Mesothelial cell of epicardium (in vitro differentiated cells): ENCODE results near the gene OR11A1. TPM values are rescaled to one million over a fixed set of nuclear protein-coding genes. Genes with fewer than 3 reads are reported as not detected.

ENCODE experiments used
- DNase-seq, 2 experiments: peaks; one replicate each; pipeline ENCODE4 v3.0.0; 2021; ENCODE audit warnings: low spot score in 2 of 2; ENCODE audit not compliant: unreplicated experiment in 2 of 2
- H3K27ac Mint-ChIP-seq: 2 replicates; pipeline ENCODE4 v1.8.0; 2021; ENCODE audit warnings: mixed read lengths
- H3K27me3 Mint-ChIP-seq: 2 replicates; pipeline ENCODE4 v1.8.0; 2021; ENCODE audit warnings: low read depth, mixed read lengths
- H3K36me3 Mint-ChIP-seq: 2 replicates; pipeline ENCODE4 v1.8.0; 2021; ENCODE audit warnings: mixed read lengths
- H3K4me1 Mint-ChIP-seq: 2 replicates; pipeline ENCODE4 v1.8.0; 2021; ENCODE audit warnings: mixed read lengths
- H3K4me3 Mint-ChIP-seq: 2 replicates; pipeline ENCODE4 v1.8.0; 2021; ENCODE audit warnings: mild to moderate bottlenecking, moderate library complexity, mixed read lengths
- H3K9me3 Mint-ChIP-seq: 2 replicates; pipeline ENCODE4 v1.8.0; 2021; ENCODE audit warnings: mixed read lengths
- CTCF ChIP-seq: fragments of 200-600 bp; sonication (generic); IDR thresholded peaks from one replicate; pipeline ENCODE4 v1.5.0; 2021; ENCODE audit warnings: antibody characterized with exemption; ENCODE audit not compliant: unreplicated experiment
- total RNA-seq: library from RNA; stranded (reverse); gene quantifications from 3 replicates; pipeline ENCODE4 v1.2.1, GENCODE V29; 2021

The OR11A1 gene
- total RNA-seq, 1 donor from 2014 or later, result not detected

GRCh38 chr6:29502181-29502580 lies 45.3 kb upstream of the OR11A1 start:
- no peaks in the 10 kb centered on the region for H3K4me1 Mint-ChIP-seq
- no peaks in the 10 kb centered on the region for H3K9me3 Mint-ChIP-seq
- no peaks in the 10 kb centered on the region for H3K36me3 Mint-ChIP-seq
- H3K27me3 Mint-ChIP-seq, result peaks cover 44% of the 10 kb centered on the region
- no peak for TF ChIP-seq CTCF
- DNase-seq, result no peak
- no peak overlapping the region for H3K4me3 Mint-ChIP-seq
- no peak overlapping the region for H3K27ac Mint-ChIP-seq

GRCh38 chr6:29501106-29501505 lies 44.2 kb upstream of the OR11A1 start:
- TF ChIP-seq CTCF, result no peak
- Mint-ChIP-seq H3K4me1 (no peaks in the 10 kb centered on the region), H3K27ac (no peak overlapping the region), H3K36me3 (no peaks in the 10 kb centered on the region), H3K4me3 (no peak overlapping the region), H3K9me3 (no peaks in the 10 kb centered on the region), H3K27me3 (peaks cover 45% of the 10 kb centered on the region)
- DNase-seq, result no peak

GRCh38 chr6:29500594-29500993 lies 43.7 kb upstream of the OR11A1 start:
- Mint-ChIP-seq H3K9me3 (no peaks in the 10 kb centered on the region), H3K36me3 (no peaks in the 10 kb centered on the region), H3K27ac (no peak overlapping the region), H3K27me3 (peaks cover 46% of the 10 kb centered on the region), H3K4me1 (no peaks in the 10 kb centered on the region), H3K4me3 (no peak overlapping the region)
- no peak for TF ChIP-seq CTCF
- DNase-seq, result no peak

- no peaks in the 10 kb centered on the region for H3K9me3 Mint-ChIP-seq
- DNase-seq, result no peak
- H3K27ac Mint-ChIP-seq, result no peak overlapping the region
- no peaks in the 10 kb centered on the region for H3K36me3 Mint-ChIP-seq
- peaks cover 47% of the 10 kb centered on the region for H3K27me3 Mint-ChIP-seq
- H3K4me1 Mint-ChIP-seq, result no peaks in the 10 kb centered on the region
- TF ChIP-seq CTCF, result no peak
- no peak overlapping the region for H3K4me3 Mint-ChIP-seq
Measured at GRCh38 chr6:29499704-29500103, 42.8 kb upstream of the OR11A1 start.

- Mint-ChIP-seq H3K27me3 (peaks cover 52% of the 10 kb centered on the region), H3K4me3 (no peak overlapping the region), H3K4me1 (no peaks in the 10 kb centered on the region), H3K9me3 (no peaks in the 10 kb centered on the region), H3K36me3 (no peaks in the 10 kb centered on the region), H3K27ac (no peak overlapping the region)
- no peak for DNase-seq
- no peak for TF ChIP-seq CTCF
Measured at GRCh38 chr6:29496961-29497360, 40.1 kb upstream of the OR11A1 start.

GRCh38 chr6:29495571-29495970 lies 38.7 kb upstream of the OR11A1 start:
- Mint-ChIP-seq H3K27me3 (peaks cover 48% of the 10 kb centered on the region), H3K27ac (no peak overlapping the region), H3K4me1 (no peaks in the 10 kb centered on the region), H3K36me3 (no peaks in the 10 kb centered on the region), H3K9me3 (no peaks in the 10 kb centered on the region), H3K4me3 (no peak overlapping the region)
- DNase-seq, result no peak
- no peak for TF ChIP-seq CTCF
